ENCODE results near the gene CEP152.

DNA sequence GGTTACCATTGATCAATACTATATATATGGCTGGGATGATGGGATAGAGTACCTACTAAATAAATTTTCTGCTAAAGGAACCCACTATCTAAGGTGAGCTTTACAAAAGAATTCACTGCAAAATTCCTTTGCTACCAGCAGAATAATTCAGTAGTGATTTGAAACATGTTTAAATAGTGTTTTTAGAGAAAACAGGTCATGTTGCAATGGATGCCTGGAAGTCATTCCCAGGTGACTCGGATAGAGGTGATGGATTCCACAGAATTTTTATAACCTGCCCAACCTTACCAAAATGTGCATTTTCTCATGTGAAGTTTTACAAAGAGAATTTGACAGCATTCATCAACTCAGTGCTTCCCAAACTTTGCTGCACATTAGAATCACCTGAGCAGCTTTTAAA is 53.2 kb downstream of the CEP152 start:
- TF ChIP-seq POLR2A (IDR thresholded peaks at IDR 0.05; ENCODE audit: low read length) (no peak), GATA1 (IDR thresholded peaks at IDR 0.05; ENCODE audit: low read depth, low read length) (no peak)

Data from erythroblast (primary cell).